ENCODE data around the gene TNFRSF12A.

The TNFRSF12A gene

DNA sequence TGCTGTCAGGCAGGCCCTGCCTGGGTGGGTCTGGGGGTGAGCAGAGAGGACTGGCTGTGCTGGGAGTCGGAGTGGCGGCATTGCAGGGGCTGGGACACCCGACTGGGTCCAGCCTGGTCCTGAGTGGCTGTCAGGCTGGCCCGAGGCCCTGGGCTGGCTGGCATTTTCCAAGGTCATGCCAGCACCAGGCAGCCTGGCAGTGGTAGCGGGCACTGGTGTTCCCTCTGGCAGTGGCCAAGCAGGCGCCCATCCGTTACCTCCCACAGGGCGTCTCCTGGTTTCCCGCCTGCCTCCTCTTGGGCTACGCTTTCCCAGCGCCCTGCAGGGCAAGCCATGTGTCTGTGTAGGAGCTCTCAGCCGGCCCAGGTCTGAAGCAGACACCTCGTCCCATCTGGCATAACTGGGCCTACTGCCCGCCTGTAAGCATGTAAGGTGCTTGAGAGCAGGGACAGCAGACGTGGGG is 34.2 kb upstream of the TNFRSF12A start:
- no peak for DNase-seq (ENCODE audit: low read depth in 3 of 3)

GRCh38 chr16:2986623-2987188 is 33.5 kb upstream of the TNFRSF12A start:
- DNase-seq (ENCODE audit: low read depth in 3 of 3) = no peak

DNA sequence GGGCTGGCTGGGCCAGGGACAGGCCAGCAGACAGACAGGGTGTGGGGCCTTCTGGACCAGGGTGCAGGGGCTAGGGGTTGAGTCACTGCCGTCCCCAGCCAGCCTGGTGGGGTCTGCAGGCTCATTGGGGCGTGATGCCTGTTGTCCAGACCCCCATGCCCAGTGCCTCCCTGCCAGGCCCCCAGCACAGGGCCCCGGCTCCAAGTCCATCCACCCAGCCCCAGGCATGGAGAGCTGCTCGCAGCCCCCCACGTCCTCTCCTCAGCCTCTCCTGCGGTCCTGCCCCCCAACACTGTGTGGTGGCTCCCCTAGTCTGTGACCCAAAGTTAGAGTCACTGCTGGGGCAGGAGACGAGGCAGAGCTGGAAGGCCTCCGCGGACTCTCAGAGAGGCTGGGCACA is 32.9 kb upstream of the TNFRSF12A start:
- DNase-seq (ENCODE audit: low read depth in 3 of 3) = no peak

DNA sequence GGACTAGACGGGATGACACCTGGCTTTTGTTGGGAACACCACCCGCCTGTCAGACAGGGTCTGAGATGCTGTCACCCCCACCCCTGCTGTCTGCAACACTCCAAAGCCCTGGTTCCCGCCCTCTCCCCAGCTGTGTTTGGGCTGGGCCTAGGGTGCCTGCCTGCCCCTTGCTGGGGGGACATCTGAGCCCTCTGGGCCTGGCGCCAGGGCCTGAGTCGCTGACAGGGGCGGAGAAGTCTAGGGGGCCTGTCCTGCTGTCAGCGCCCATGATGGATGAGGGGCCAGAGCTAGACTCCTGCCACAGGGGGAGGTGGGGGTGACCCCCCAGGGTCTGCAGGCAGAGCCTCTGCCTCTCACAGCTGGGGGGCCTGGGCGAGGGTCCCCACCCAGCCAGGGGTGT is 32.3 kb upstream of the TNFRSF12A start:
- no peak for DNase-seq (ENCODE audit: low read depth in 3 of 3)

- no peak for DNase-seq (ENCODE audit: low read depth in 3 of 3)
Observed at GRCh38 chr16:2988590-2989099, 31.5 kb upstream of the TNFRSF12A start.

- no peak for DNase-seq (ENCODE audit: low read depth in 3 of 3)
Observed at GRCh38 chr16:2990891-2991290, 29.3 kb upstream of the TNFRSF12A start.

DNA sequence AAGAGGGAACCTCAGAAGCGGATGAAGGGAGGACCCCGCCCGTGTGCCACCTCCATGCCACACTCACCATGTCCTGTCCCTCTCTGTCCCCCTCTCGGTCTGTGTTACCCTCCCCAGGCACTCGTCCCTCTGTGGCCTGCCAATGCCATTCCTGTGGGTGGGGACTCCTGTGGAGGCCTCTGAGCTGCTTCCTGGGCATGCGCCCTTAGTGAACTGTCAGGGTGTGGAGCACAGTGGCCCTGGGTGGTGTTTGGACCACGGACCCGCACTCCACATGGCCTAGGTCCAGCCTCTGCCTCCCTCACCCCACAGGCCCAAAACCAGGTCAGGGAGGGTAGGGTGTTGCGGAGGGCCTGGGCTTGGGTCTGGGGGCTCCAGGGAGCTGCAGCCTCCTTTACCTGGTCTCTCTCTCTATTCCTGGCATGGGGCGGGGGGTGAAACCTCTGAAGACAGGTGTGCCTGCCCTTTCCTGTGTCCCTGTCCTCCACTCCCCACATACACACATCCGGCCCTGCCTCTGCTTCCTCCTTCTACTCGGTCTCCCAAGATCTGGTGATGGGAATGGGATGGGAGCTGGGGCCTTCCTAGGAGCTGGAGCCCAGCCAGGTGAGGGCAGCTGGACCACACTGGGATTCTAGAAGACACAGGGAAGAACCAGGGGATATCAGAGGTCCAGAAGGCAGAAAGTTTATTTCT is 28.5 kb upstream of the TNFRSF12A start:
- DNase-seq (ENCODE audit: low read depth in 3 of 3) = no peak

GRCh38 chr16:2992383-2993081 is 27.6 kb upstream of the TNFRSF12A start:
- no peak for DNase-seq (ENCODE audit: low read depth in 3 of 3)

- no peak for DNase-seq (ENCODE audit: low read depth in 3 of 3)
Observed at GRCh38 chr16:2996298-2996697, 23.9 kb upstream of the TNFRSF12A start.

DNA sequence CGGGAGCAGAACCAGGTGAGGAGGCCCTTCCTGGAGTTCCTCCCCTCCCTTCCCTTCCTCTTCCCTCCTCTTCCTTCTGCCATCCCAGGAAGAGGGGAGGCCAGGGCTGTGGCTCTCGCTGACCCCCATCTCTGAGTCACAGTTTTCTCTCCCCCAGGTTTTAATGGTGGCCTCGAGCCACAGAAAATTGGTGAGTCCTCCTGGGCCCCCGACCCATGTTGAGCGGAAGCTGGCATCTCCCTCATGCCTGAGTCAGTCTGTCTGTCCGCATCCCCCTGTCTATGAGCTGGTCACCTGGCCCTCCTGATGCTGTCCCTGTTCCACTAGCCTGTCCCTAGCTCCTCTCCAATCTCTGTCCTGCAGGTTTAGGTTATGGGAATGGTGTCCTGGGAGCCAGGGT is 20.2 kb upstream of the TNFRSF12A start:
- no peak for DNase-seq (ENCODE audit: low read depth in 3 of 3)

DNA sequence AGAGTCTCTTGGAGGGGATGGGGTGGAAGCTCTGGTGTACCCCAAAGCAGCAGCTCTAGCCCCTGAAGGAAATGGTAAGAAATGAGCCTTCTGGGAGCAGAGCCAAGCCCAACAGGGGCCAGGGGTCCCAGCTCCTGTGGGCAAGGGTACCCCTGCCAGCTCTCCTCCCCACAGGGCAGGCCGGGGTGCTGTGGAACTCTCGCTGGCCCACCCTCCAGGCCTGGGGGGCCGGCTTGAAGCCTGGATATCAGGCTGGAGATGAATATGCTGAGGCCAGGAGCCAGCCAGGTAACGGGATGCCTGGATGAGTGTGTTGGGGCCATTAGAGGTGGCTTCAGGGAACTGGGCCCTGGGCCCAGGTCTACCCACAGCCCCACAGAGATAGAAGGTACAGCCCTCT is 19.6 kb upstream of the TNFRSF12A start:
- no peak for DNase-seq (ENCODE audit: low read depth in 3 of 3)

DNA sequence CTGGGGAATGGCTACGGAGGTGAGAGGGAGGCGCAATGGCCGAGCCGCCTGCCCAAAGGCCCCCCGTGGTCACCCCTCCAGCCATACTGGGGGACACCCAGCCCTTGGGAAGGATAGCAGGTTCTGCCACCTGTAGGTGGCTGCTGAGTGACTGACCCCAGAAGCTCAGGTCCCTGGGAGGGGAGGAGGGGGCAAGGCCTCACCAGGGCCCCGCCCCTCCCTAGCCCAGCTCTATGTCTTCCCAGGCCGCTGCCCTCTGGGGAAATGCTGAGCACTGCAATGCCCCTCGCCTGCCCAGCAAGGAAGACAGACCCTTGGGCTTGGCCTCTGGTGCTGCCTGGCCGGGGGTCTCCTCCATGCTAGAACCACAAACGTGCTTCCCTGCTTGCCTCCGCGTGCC is 18.9 kb upstream of the TNFRSF12A start:
- DNase-seq (ENCODE audit: low read depth in 3 of 3) = no peak

DNA sequence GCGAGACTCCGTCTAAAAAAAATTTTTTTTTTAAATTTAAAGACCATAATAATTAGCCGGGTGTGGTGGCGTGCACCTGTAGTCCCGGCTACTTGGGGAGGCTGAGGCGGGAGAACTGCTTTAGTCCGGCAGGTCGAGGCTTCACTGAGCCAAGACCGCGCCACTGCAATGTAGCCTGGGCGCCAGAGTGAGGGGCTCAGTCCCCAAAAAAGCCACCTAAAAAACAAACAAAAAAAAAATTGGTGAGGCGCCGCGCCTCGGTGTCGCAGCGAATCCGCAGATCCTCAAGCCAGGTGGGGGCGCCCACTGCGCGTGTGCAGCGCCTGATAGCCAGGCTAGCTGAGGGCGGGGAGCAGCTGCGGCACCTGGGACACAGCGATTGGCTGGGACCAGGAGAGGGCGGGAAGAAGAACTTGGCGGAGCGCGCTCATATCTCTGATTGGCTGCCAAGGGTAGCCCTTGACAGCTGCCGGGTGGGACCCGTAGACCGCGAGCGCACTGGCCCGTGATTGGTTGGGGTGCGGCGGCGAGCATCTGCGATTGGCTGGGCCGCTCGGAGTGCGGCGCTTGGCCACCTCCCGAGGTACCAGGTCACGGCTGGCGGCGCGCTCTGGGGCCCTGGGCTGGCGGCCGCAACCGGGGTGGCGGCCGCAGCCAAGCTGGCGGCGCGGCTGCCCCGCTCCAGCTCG is 16.4 kb upstream of the TNFRSF12A start:
- peak; percentile 82 to 95 (median 92) for DNase-seq (ENCODE audit: low read depth in 3 of 3)

DNA sequence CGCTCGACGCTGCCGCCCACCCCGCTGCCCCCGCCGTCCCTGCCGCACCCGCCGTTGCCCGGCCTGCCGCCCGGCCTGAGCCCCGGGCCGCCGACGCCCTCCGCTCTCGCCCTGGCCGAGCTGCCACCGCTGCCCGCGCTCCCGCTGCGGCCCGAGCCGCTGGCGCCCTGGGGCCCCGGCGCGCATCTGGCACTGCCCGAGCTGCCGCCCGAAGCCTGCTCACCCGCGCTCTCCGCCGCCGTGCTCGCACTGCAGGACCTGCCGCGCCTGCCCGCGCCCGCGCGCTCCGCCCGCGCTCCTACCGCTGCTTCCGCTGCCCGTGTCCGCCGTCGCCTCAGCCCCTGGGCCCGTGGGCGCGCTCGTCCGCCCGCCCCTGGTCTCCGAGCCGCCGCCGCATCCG is 15.8 kb upstream of the TNFRSF12A start:
- no peak for DNase-seq (ENCODE audit: low read depth in 3 of 3)

- DNase-seq (ENCODE audit: low read depth in 3 of 3) = no peak
Observed at GRCh38 chr16:3004781-3005284, 15.3 kb upstream of the TNFRSF12A start.

- no peak for DNase-seq (ENCODE audit: low read depth in 3 of 3)
Observed at GRCh38 chr16:3007059-3007956, 12.9 kb upstream of the TNFRSF12A start.

GRCh38 chr16:3007957-3008689 is 12.0 kb upstream of the TNFRSF12A start:
- DNase-seq (ENCODE audit: low read depth in 3 of 3) = no peak

- no peak for DNase-seq (ENCODE audit: low read depth in 3 of 3)
Observed at GRCh38 chr16:3008690-3009037, 11.5 kb upstream of the TNFRSF12A start.

GRCh38 chr16:3009568-3010390 is 10.4 kb upstream of the TNFRSF12A start:
- no peak for DNase-seq (ENCODE audit: low read depth in 3 of 3)

GRCh38 chr16:3010510-3010909 is 9.7 kb upstream of the TNFRSF12A start:
- no peak for DNase-seq (ENCODE audit: low read depth in 3 of 3)
